IPS-18c (cell line): Measurements from ENCODE around the gene AKR1E2.

Experiments used
- H3K4me3 ChIP-seq: 2 replicates; pipeline ENCODE4 v1.7.0; 2013; ENCODE audit warnings: low read depth, mild to moderate bottlenecking, low read length, moderate library complexity; ENCODE audit not compliant: insufficient read depth
- H3K9me3 ChIP-seq: one replicate; pipeline ENCODE4 v1.6.1; 2013; ENCODE audit warnings: mild to moderate bottlenecking, low read length, moderate library complexity; ENCODE audit not compliant: control insufficient read depth, insufficient read depth

AKR1E2 gene

GRCh38 chr10:4833286-4833685, 7.3 kb downstream of the AKR1E2 start:
- Histone ChIP-seq H3K9me3 (no peaks in the 10 kb centered on the region), H3K4me3 (no peak overlapping the region)

GRCh38 chr10:4834898-4835405, 8.9 kb downstream of the AKR1E2 start:
- Histone ChIP-seq H3K4me3 (no peak overlapping the region), H3K9me3 (no peaks in the 10 kb centered on the region)

- H3K4me3 ChIP-seq = no peak overlapping the region
- H3K9me3 ChIP-seq = no peaks in the 10 kb centered on the region
Observed at GRCh38 chr10:4835494-4835918, 9.5 kb downstream of the AKR1E2 start.

- H3K4me3 ChIP-seq = no peak overlapping the region
- no peaks in the 10 kb centered on the region for H3K9me3 ChIP-seq
Observed at GRCh38 chr10:4836416-4836969, 10.5 kb downstream of the AKR1E2 start.

- Histone ChIP-seq H3K4me3 (no peak overlapping the region), H3K9me3 (peaks cover under 1% of the 10 kb centered on the region)
Observed at GRCh38 chr10:4837551-4837950, 11.5 kb downstream of the AKR1E2 start.

- H3K4me3 ChIP-seq = no peak overlapping the region
- peaks cover 4% of the 10 kb centered on the region for H3K9me3 ChIP-seq
Observed at GRCh38 chr10:4838743-4839142, 12.7 kb downstream of the AKR1E2 start.

- no peak overlapping the region for H3K4me3 ChIP-seq
- H3K9me3 ChIP-seq = peaks cover 4% of the 10 kb centered on the region
Observed at GRCh38 chr10:4839353-4839752, 13.3 kb downstream of the AKR1E2 start.

GRCh38 chr10:4840151-4840550, 14.1 kb downstream of the AKR1E2 start:
- Histone ChIP-seq H3K9me3 (peaks cover 4% of the 10 kb centered on the region), H3K4me3 (no peak overlapping the region)

GRCh38 chr10:4843525-4844180, 17.6 kb downstream of the AKR1E2 start:
- H3K9me3 ChIP-seq = peaks cover 4% of the 10 kb centered on the region

GRCh38 chr10:4844864-4845263, 18.9 kb downstream of the AKR1E2 start:
- no peak overlapping the region for H3K4me3 ChIP-seq
- H3K9me3 ChIP-seq = peaks cover 4% of the 10 kb centered on the region

More at GRCh38 chr10:4843525-4844180, 17.6 kb downstream of the AKR1E2 start:
- H3K4me3 ChIP-seq = no peak overlapping the region

GRCh38 chr10:4845766-4846165, 19.8 kb downstream of the AKR1E2 start:
- no peak overlapping the region for H3K4me3 ChIP-seq
- peaks cover 4% of the 10 kb centered on the region for H3K9me3 ChIP-seq

- Histone ChIP-seq H3K4me3 (no peak overlapping the region), H3K9me3 (peaks cover 4% of the 10 kb centered on the region)
Observed at GRCh38 chr10:4846775-4847174, 20.8 kb downstream of the AKR1E2 start.

- H3K4me3 ChIP-seq = no peak overlapping the region
- H3K9me3 ChIP-seq = peaks cover 2% of the 10 kb centered on the region
Observed at GRCh38 chr10:4847561-4848355, 21.8 kb downstream of the AKR1E2 start.

GRCh38 chr10:4848356-4849041, 22.5 kb downstream of the AKR1E2 start:
- no peak overlapping the region for H3K4me3 ChIP-seq
- H3K9me3 ChIP-seq = peaks cover 2% of the 10 kb centered on the region

GRCh38 chr10:4849042-4849402, 23.0 kb downstream of the AKR1E2 start:
- no peak overlapping the region for H3K4me3 ChIP-seq

GRCh38 chr10:4849555-4850242, 23.7 kb downstream of the AKR1E2 start:
- Histone ChIP-seq H3K9me3 (no peaks in the 10 kb centered on the region), H3K4me3 (no peak overlapping the region; the same call in 1 of the 2 replicates)

More at GRCh38 chr10:4849042-4849402, 23.0 kb downstream of the AKR1E2 start:
- H3K9me3 ChIP-seq = no peaks in the 10 kb centered on the region

GRCh38 chr10:4850397-4850796, 24.4 kb downstream of the AKR1E2 start:
- Histone ChIP-seq H3K9me3 (no peaks in the 10 kb centered on the region), H3K4me3 (no peak overlapping the region)
